Astrocyte (in vitro differentiated cells and primary cell): ENCODE measurements around the gene LARGE1.

ENCODE experiments used
- EZH2 ChIP-seq: IDR thresholded peaks from 2 replicates; pipeline ENCODE4 v1.6.1; 2012; ENCODE audit warnings: mild to moderate bottlenecking, low read length, inconsistent platforms; ENCODE audit not compliant: insufficient read depth
- TF ChIP-seq, protein P1 (sequence below): IDR thresholded peaks from 2 replicates; pipeline ENCODE4 v1.5.1; 2011; ENCODE audit warnings: low read depth, mild to moderate bottlenecking, inconsistent platforms, low read length, moderate library complexity; ENCODE audit not compliant: insufficient read depth

DNA sequence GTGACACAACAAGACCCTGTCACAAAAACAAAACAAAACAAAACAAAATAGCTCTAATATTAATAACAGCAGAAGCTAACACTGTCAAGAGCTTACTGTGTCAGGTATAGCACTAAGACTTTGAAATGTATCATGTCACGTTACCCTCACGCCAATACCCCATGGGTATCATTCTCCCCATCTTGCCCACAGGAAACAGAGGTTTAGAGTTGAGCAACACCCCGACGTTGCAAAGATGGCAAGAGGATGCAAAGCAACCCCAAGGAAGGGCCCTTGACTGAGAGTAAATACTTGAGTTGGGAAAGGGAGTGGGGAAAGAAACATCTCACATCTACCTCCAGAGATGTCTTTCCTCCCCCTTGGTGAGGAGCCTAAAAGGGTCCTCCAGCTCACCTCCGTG lies 366.8 kb downstream of the LARGE1 start:
- TF ChIP-seq EZH2 = no peak
- TF ChIP-seq, protein P1, sequence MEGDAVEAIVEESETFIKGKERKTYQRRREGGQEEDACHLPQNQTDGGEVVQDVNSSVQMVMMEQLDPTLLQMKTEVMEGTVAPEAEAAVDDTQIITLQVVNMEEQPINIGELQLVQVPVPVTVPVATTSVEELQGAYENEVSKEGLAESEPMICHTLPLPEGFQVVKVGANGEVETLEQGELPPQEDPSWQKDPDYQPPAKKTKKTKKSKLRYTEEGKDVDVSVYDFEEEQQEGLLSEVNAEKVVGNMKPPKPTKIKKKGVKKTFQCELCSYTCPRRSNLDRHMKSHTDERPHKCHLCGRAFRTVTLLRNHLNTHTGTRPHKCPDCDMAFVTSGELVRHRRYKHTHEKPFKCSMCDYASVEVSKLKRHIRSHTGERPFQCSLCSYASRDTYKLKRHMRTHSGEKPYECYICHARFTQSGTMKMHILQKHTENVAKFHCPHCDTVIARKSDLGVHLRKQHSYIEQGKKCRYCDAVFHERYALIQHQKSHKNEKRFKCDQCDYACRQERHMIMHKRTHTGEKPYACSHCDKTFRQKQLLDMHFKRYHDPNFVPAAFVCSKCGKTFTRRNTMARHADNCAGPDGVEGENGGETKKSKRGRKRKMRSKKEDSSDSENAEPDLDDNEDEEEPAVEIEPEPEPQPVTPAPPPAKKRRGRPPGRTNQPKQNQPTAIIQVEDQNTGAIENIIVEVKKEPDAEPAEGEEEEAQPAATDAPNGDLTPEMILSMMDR = no peak
